Activated CD4-positive, alpha-beta T cell treated with anti-CD3 and anti-CD28 coated beads, Interleukin-2, amount 10 ng/mL, durations not matched to agents 7 days and 5 days (primary cell): ENCODE data around the gene TRIM23. TPM values are rescaled to one million over a fixed set of nuclear protein-coding genes. Genes with fewer than 3 reads are reported as not detected.

Experiments used
- CTCF ChIA-PET: fragments of 350-600 bp; sonication (Branson Sonifier 250); formaldehyde crosslinking; loops from one replicate; lab custom pipeline; 2021; ENCODE audit warnings: antibody characterized with exemption; lab: Charles Lee
- POLR2A ChIA-PET: fragments of 350-600 bp; sonication (Branson Sonifier 250); formaldehyde crosslinking; loops from one replicate; lab custom pipeline; 2021; ENCODE audit warnings: antibody characterized with exemption; lab: Charles Lee
- DNase-seq: peaks from one replicate; pipeline ENCODE4 v3.0.0-alpha.2; 2020
- H3K27ac Mint-ChIP-seq: one replicate; pipeline ENCODE4 v1.8.0; 2021; ENCODE audit warnings: mild to moderate bottlenecking, moderate library complexity, mixed read lengths
- H3K27me3 Mint-ChIP-seq: one replicate; pipeline ENCODE4 v1.8.0; 2021; ENCODE audit warnings: mixed read lengths
- H3K36me3 Mint-ChIP-seq: one replicate; pipeline ENCODE4 v1.8.0; 2021; ENCODE audit warnings: low read depth, mixed read lengths
- H3K4me1 Mint-ChIP-seq: one replicate; pipeline ENCODE4 v1.8.0; 2021; ENCODE audit warnings: mixed read lengths
- H3K4me3 Mint-ChIP-seq: one replicate; pipeline ENCODE4 v1.8.0; 2021; ENCODE audit warnings: mild to moderate bottlenecking, moderate library complexity, mixed read lengths
- H3K9me3 Mint-ChIP-seq: one replicate; pipeline ENCODE4 v1.8.0; 2021; ENCODE audit warnings: mixed read lengths
- total RNA-seq, 2 experiments: library from RNA; stranded (reverse); gene quantifications; one replicate each; pipeline ENCODE4 v1.2.3, GENCODE V29; 2021

Gene TRIM23
- total RNA-seq = 1 to 10 TPM; 7.9 to 9.6 TPM

- Mint-ChIP-seq H3K9me3 (no peaks in the 10 kb centered on the region), H3K4me3 (peak within 1 kb of the TSS; percentile 97), H3K4me1 (peaks cover 40% of the 10 kb centered on the region), H3K27me3 (no peaks in the 10 kb centered on the region), H3K36me3 (peaks cover 7% of the 10 kb centered on the region), H3K27ac (peak within 1 kb of the TSS; percentile 99)
- ChIA-PET POLR2A (interaction anchor here (0.5 to 0.6 kb wide), 2 partner anchors 79 to 273 kb away, joined by 3 read pairs; no protein-coding TSS in a partner anchor), CTCF (interaction anchor here (0.7 to 1.4 kb wide), 3 partner anchors 9 to 92 kb away, joined by 3 to 5 read pairs (median 3); no protein-coding TSS in a partner anchor)
- DNase-seq = peak; percentile 93
These were observed at the start of gene TRIM23 for GRCh38 chr5:65624025-65624570. TRIM23 (minus strand) TSS chr5:65624333; CDS start chr5:65624274, 59 bp downstream.

GRCh38 chr5:65672796-65673195, 48.7 kb upstream of the TRIM23 start:
- peaks cover 14% of the 10 kb centered on the region for H3K4me1 Mint-ChIP-seq
- ChIA-PET POLR2A (no interaction called here), CTCF (no interaction called here)
- no peak overlapping the region for H3K27ac Mint-ChIP-seq
- no peaks in the 10 kb centered on the region for H3K27me3 Mint-ChIP-seq
- no peak overlapping the region for H3K4me3 Mint-ChIP-seq
- no peak for DNase-seq
- peaks cover 46% of the 10 kb centered on the region for H3K36me3 Mint-ChIP-seq
- H3K9me3 Mint-ChIP-seq = no peaks in the 10 kb centered on the region

- no peak overlapping the region for H3K4me3 Mint-ChIP-seq
- no peak overlapping the region for H3K27ac Mint-ChIP-seq
- no peaks in the 10 kb centered on the region for H3K9me3 Mint-ChIP-seq
- peaks cover 3% of the 10 kb centered on the region for H3K4me1 Mint-ChIP-seq
- ChIA-PET POLR2A (no interaction called here), CTCF (no interaction called here)
- H3K27me3 Mint-ChIP-seq = no peaks in the 10 kb centered on the region
- no peak for DNase-seq
- peaks cover 26% of the 10 kb centered on the region for H3K36me3 Mint-ChIP-seq
These were observed 44.6 kb upstream of the TRIM23 start for GRCh38 chr5:65668696-65669095.

- H3K36me3 Mint-ChIP-seq = peaks cover 26% of the 10 kb centered on the region
- ChIA-PET CTCF (interaction anchor here (1.0 kb wide), 1 partner anchor 12 kb away, joined by 3 read pairs; no protein-coding TSS in a partner anchor), POLR2A (no interaction called here)
- H3K27me3 Mint-ChIP-seq = no peaks in the 10 kb centered on the region
- no peak for DNase-seq
- H3K27ac Mint-ChIP-seq = no peak overlapping the region
- H3K9me3 Mint-ChIP-seq = no peaks in the 10 kb centered on the region
- H3K4me1 Mint-ChIP-seq = peaks cover 3% of the 10 kb centered on the region
- H3K4me3 Mint-ChIP-seq = no peak overlapping the region
These were observed 39.8 kb upstream of the TRIM23 start for GRCh38 chr5:65663804-65664521.

GRCh38 chr5:65654713-65655112, 30.6 kb upstream of the TRIM23 start:
- H3K27me3 Mint-ChIP-seq = no peaks in the 10 kb centered on the region
- H3K4me1 Mint-ChIP-seq = no peaks in the 10 kb centered on the region
- ChIA-PET CTCF (interaction anchor here (0.6 kb wide), 1 partner anchor 10 kb away, joined by 3 read pairs; no protein-coding TSS in a partner anchor), POLR2A (no interaction called here)
- no peak overlapping the region for H3K4me3 Mint-ChIP-seq
- H3K36me3 Mint-ChIP-seq = peaks cover 25% of the 10 kb centered on the region
- DNase-seq = no peak
- H3K9me3 Mint-ChIP-seq = no peaks in the 10 kb centered on the region
- H3K27ac Mint-ChIP-seq = no peak overlapping the region

GRCh38 chr5:65651144-65651543, 27.0 kb upstream of the TRIM23 start:
- CTCF ChIA-PET = interaction anchor here (0.9 to 1.7 kb wide), 3 partner anchors 8 to 15 kb away, joined by 3 to 4 read pairs (median 4); no protein-coding TSS in a partner anchor
- Mint-ChIP-seq H3K4me3 (no peak overlapping the region), H3K36me3 (peaks cover 29% of the 10 kb centered on the region), H3K4me1 (peaks cover 1% of the 10 kb centered on the region), H3K9me3 (no peaks in the 10 kb centered on the region), H3K27ac (no peak overlapping the region), H3K27me3 (no peaks in the 10 kb centered on the region)
- POLR2A ChIA-PET = no interaction called here
- DNase-seq = no peak

GRCh38 chr5:65647941-65648340, 23.8 kb upstream of the TRIM23 start:
- no peaks in the 10 kb centered on the region for H3K9me3 Mint-ChIP-seq
- no peak overlapping the region for H3K4me3 Mint-ChIP-seq
- H3K4me1 Mint-ChIP-seq = peaks cover 1% of the 10 kb centered on the region
- H3K27ac Mint-ChIP-seq = no peak overlapping the region
- DNase-seq = no peak
- ChIA-PET POLR2A (no interaction called here), CTCF (no interaction called here)
- no peaks in the 10 kb centered on the region for H3K27me3 Mint-ChIP-seq
- H3K36me3 Mint-ChIP-seq = peaks cover 26% of the 10 kb centered on the region

GRCh38 chr5:65646938-65647337, 22.8 kb upstream of the TRIM23 start:
- no peak overlapping the region for H3K4me3 Mint-ChIP-seq
- peaks cover 28% of the 10 kb centered on the region for H3K36me3 Mint-ChIP-seq
- no peaks in the 10 kb centered on the region for H3K9me3 Mint-ChIP-seq
- no peaks in the 10 kb centered on the region for H3K27me3 Mint-ChIP-seq
- no peak overlapping the region for H3K27ac Mint-ChIP-seq
- peaks cover 1% of the 10 kb centered on the region for H3K4me1 Mint-ChIP-seq
- DNase-seq = no peak
- POLR2A ChIA-PET = no interaction called here
- CTCF ChIA-PET = interaction anchor here (0.6 kb wide), 1 partner anchor 82 kb away, joined by 3 read pairs; no protein-coding TSS in a partner anchor

GRCh38 chr5:65640240-65640639, 16.1 kb upstream of the TRIM23 start:
- Mint-ChIP-seq H3K27ac (no peak overlapping the region), H3K36me3 (peaks cover 32% of the 10 kb centered on the region), H3K27me3 (no peaks in the 10 kb centered on the region), H3K4me3 (no peak overlapping the region), H3K4me1 (no peaks in the 10 kb centered on the region), H3K9me3 (no peaks in the 10 kb centered on the region)
- ChIA-PET POLR2A (no interaction called here), CTCF (interaction anchor here (1.2 kb wide), 1 partner anchor 12 kb away, joined by 4 read pairs; no protein-coding TSS in a partner anchor)
- no peak for DNase-seq

- H3K27ac Mint-ChIP-seq = no peak overlapping the region
- ChIA-PET POLR2A (no interaction called here), CTCF (no interaction called here)
- no peaks in the 10 kb centered on the region for H3K27me3 Mint-ChIP-seq
- H3K4me1 Mint-ChIP-seq = peaks cover 23% of the 10 kb centered on the region
- DNase-seq = no peak
- no peak overlapping the region for H3K4me3 Mint-ChIP-seq
- no peaks in the 10 kb centered on the region for H3K9me3 Mint-ChIP-seq
- peaks cover 20% of the 10 kb centered on the region for H3K36me3 Mint-ChIP-seq
These were observed 6.8 kb upstream of the TRIM23 start for GRCh38 chr5:65630981-65631380.

- CTCF ChIA-PET = no interaction called here
- Mint-ChIP-seq H3K27ac (peak overlapping the region; percentile 99), H3K27me3 (no peaks in the 10 kb centered on the region), H3K4me1 (peaks cover 47% of the 10 kb centered on the region), H3K36me3 (peaks cover 16% of the 10 kb centered on the region), H3K4me3 (peak overlapping the region; percentile 97), H3K9me3 (no peaks in the 10 kb centered on the region)
- DNase-seq = no peak
- POLR2A ChIA-PET = no interaction called here
These were observed 1.6 kb upstream of the TRIM23 start for GRCh38 chr5:65625743-65626142.

GRCh38 chr5:65624571-65625555, 730 bp upstream of the TRIM23 start, which contains the start of the genes SHLD3 and TRAPPC13:
SHLD3 (plus strand) TSS chr5:65625027; CDS start chr5:65629588, 4,561 bp downstream.
TRAPPC13 (plus strand) TSS chr5:65625027; CDS start chr5:65625061, 34 bp downstream.
- CTCF ChIA-PET = interaction anchor here (0.7 to 1.4 kb wide), 3 partner anchors 8 to 91 kb away, joined by 3 to 5 read pairs (median 3); no protein-coding TSS in a partner anchor

More at GRCh38 chr5:65624571-65625555, 730 bp upstream of the TRIM23 start, which contains the start of the genes SHLD3 and TRAPPC13:
- POLR2A ChIA-PET = no interaction called here
- Mint-ChIP-seq H3K27me3 (no peaks in the 10 kb centered on the region), H3K36me3 (peaks cover 14% of the 10 kb centered on the region), H3K9me3 (no peaks in the 10 kb centered on the region), H3K27ac (peak within 1 kb of the TSS; percentile 99), H3K4me3 (peak within 1 kb of the TSS; percentile 97), H3K4me1 (peaks cover 47% of the 10 kb centered on the region)
- DNase-seq = peak; percentile 91
